T follicular helper cell (primary cell): ENCODE measurements around the gene GABRD.

Source experiments
- DNase-seq: peaks from one replicate; pipeline ENCODE4 v3.0.0-alpha.2; 2020; ENCODE audit warnings: low read depth

Gene GABRD

GRCh38 chr1:2039251-2039650, 20.1 kb downstream of the GABRD start:
- no peak for DNase-seq

GRCh38 chr1:2041305-2041704, 22.2 kb downstream of the GABRD start:
- DNase-seq = no peak

GRCh38 chr1:2041887-2042286, 22.7 kb downstream of the GABRD start:
- no peak for DNase-seq

- DNase-seq = no peak
Measured at GRCh38 chr1:2042830-2043773, 24.0 kb downstream of the GABRD start.

- no peak for DNase-seq
Measured at GRCh38 chr1:2043886-2044285, 24.7 kb downstream of the GABRD start.

- DNase-seq = peak; percentile 71
Measured at GRCh38 chr1:2044510-2045319, 25.6 kb downstream of the GABRD start.

GRCh38 chr1:2045468-2046173, 26.5 kb downstream of the GABRD start:
- DNase-seq = no peak

GRCh38 chr1:2046174-2046917, 27.2 kb downstream of the GABRD start:
- no peak for DNase-seq

GRCh38 chr1:2046953-2047748, 28.0 kb downstream of the GABRD start:
- no peak for DNase-seq

- DNase-seq = no peak
Measured at GRCh38 chr1:2047749-2048729, 28.9 kb downstream of the GABRD start.

GRCh38 chr1:2049225-2049717, 30.1 kb downstream of the GABRD start:
- no peak for DNase-seq

GRCh38 chr1:2049718-2050431, 30.7 kb downstream of the GABRD start, which contains the start of gene PRKCZ:
Gene PRKCZ (plus strand): TSS chr1:2050411. CDS start chr1:2050631, 220 bp downstream.
- DNase-seq = peak; percentile 86

- DNase-seq = peak; percentile 18
Measured at GRCh38 chr1:2050461-2050792, 31.3 kb downstream of the GABRD start.

GRCh38 chr1:2050793-2051682, 31.9 kb downstream of the GABRD start:
- no peak for DNase-seq

GRCh38 chr1:2052054-2052679, 33.0 kb downstream of the GABRD start:
- no peak for DNase-seq

- DNase-seq = no peak
Measured at GRCh38 chr1:2052756-2053155, 33.6 kb downstream of the GABRD start.

- no peak for DNase-seq
Measured at GRCh38 chr1:2053217-2053616, 34.1 kb downstream of the GABRD start.
